EH (cell line): ENCODE data around the gene CPE.
A peak's percentile ranks its signal among the peaks of the same experiment; 100 is the strongest.
"Not testable (repeated sequence)": the region's sequence is repeated elsewhere in the genome, so short reads cannot be mapped to it uniquely, and the experiment has no call there.

Experiments
- DNase-seq: peaks from one replicate; pipeline ENCODE4 v3.0.0-alpha.2; 2015; ENCODE audit warnings: low read depth

The CPE gene

GRCh38 chr4:165378745-165379677 lies at the start of gene CPE:
Gene CPE (plus strand): TSS chr4:165379008. CDS start chr4:165379222, 214 bp downstream.
- peak; percentile 45 for DNase-seq

DNA sequence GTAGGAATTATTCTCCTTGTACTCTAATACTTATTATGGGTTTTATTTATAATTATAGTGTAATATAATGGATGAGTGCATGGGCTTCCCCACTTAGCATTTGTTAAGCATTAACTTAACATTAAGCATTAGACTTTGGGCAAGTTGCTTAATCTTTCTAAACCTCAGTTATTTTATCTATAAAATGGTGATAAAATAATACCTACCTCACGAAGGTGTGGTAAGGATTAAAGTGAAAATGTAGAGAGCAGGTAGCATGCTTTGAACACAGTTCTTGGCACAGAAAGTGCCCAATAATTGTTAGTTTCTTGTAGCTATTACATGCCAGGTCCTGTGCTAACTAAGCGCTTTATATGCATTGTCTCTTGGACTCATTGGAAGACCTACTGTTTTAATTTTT lies 48.7 kb upstream of the CPE start:
- DNase-seq, result no peak

DNA sequence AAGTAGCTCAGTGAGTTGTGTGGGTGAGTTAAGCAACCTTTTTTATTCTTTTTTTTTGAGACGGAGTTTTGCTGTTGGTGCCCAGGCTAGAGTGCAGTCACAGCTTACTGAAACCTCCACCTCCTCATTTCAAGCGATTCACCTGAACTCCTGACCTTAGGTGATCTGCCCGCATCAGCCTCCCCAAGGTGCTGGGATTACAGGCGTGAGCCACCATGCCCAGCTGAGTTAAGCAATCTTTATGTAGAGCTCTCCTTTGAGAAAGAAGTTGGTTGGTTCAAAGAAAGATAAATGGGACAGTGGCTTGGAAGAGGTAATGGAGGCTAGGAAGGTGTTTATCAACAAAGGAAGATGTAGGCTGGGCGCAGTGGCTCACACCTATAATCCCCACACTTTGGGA lies 48.1 kb upstream of the CPE start:
- no peak for DNase-seq

DNA sequence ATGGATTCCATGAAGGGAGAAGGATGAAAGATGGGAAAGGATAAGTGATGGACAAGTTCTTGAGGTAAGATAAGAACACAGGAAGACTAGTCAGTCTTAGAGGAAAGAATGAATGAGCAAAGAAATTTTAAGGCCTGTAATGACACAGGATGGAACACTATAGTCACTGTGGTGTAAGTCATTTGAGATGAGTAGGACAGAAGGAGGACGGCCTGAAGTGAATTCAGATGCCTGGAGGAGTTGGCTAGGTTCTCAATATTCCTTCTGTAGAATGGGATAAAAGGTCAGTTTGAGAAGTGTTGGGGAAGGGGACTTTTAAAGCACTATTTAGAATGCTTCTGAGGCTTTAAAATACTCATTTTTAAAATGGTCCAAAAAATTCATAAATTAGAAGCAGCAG lies 47.4 kb upstream of the CPE start:
- DNase-seq, result no peak

DNA sequence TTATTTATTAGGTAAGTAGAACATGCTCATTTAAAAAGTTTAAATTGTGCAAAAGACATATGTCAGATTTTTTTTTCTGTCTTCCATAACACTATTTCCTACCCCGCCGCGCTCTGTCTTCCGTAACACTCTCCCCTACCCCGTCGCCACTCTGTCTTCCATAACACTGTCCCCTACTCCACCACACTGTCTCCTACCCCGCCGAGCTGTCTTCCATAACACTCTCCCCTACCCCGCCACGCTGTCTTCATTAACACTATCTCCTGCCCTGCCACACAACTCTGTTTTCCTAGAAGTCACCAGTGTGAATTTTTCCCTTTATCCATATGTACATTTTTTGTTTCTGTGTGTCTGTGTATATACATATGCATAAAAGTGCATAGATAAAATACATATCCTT lies 47.0 kb upstream of the CPE start:
- DNase-seq, result no peak

DNA sequence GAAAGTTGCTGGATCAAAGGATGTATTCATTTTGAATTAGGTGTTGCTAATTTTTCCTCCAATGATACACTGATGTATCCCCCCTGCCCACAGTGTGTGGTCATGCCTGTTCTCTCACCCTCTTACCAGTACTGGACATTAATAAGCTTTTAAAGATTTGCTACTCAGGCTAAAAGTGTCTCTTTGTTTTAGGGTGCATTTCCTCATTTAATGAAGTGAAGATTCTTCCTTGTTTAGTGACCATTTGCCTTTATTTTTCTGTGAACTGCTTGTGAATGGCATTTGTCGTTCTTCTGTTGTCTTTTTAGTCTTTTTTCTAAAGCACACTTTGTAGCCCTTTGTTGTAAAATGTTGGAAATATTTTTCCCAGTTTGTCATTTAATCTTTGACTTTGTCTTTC lies 46.3 kb upstream of the CPE start:
- DNase-seq, result no peak

DNA sequence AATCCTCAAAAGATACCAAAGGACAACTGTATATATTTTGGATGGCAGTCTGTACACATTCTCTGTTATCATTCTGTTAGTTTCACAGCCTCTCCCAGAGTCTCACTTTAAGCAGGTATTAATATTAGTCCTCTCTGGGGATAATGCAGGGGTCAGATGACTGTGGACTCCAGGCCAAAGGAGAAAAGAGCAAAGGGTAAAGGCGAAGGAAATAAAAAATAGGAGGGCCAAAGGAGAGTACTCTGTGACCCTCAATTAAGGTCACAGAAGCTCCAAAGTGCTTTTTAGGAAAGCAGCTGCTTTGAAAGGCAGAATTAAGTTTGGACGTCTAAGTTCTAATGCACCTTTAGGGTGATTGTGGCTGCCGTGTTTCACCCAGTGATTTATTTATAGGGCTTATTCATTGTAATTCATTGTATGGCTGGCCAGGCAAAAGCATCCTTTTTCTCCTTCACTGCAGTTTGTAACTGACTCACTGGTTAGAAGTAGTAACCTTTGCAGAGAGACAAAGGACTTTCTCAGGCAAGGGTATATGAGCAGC lies 43.6 kb upstream of the CPE start:
- DNase-seq, result no peak

- DNase-seq, result no peak
These were observed 42.1 kb upstream of the CPE start for GRCh38 chr4:165336743-165337142.

GRCh38 chr4:165342340-165342739 lies 36.5 kb upstream of the CPE start:
- DNase-seq, result not testable (repeated sequence)

GRCh38 chr4:165343353-165344191 lies 35.2 kb upstream of the CPE start:
- no peak for DNase-seq

DNA sequence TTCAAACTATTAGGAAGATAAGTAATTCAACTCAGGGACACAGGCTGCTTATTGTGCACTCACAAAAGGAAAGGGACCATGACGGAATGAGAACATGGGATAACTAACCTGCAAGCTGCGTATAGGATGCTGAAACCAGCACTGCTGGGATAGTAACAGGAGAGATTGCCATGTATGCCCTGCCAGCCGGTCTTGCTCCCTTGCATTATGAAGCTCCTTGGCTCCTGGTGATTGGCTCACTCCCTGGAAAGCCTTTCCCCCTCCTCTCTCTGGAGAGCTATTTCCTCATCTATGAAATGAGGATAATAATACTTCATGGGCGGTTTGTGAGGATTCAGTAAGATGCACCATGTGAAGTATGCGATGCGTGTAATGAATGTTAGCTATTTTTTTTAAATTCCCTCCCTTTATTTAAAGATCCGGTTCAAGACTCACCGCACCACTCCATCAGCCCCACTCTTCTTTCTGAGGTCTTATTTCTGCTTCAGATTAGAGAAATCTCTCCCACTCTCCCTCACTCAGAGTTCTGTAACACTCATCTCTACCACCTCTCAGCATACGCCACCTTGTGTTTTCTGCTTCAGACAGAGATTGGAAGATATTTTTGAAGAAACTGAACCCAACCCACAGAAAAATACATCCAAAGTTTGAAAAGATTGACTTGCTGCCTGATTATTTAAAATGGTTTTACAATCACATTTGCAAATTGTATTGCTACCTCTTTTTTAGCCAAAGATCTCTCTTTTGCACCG lies 33.0 kb upstream of the CPE start:
- DNase-seq, result no peak

DNA sequence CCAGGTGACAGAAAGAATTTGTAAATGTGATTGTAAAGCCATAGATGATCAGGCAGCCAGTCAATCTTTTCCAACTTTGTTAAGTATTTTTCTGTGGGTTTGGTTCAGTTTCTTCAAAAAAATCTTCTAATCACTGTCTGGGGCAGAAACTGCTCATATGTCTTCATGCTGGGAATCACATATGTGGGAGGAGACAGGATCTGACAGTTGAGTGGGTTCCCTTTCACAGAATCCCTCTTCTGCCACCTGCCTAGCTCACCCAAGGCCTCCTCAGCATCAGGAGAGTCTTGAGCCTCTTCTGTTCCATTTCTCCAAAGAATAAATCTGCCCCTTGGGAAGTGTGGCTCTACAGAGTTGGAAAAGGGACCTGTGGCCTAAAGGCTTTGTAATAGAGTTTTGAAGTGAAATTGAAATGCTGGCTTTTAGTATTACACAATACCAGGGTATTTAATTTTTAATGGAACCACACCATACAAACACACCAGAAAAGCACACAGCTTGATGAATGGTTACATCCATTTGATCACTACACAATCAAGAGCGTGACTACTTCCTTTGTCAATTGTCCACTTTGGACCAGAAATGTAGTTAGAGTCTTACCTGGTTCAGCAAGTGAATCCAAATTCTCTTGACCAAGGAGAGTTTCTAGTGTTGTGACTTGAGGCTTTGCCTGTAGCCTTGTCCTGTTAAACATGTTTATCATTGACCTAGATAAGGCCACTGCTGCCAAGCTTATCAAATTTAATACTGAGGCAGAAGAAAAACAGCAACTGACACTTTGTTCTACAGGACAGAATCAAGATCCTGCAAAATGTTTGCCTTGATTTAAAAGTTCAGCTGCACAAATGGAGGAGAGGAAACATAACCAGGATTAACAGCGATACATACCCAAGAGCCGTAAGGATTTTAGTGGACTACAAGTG lies 30.9 kb upstream of the CPE start:
- no peak for DNase-seq

GRCh38 chr4:165351359-165352130 lies 27.3 kb upstream of the CPE start:
- no peak for DNase-seq

GRCh38 chr4:165355900-165356300 lies 22.9 kb upstream of the CPE start:
- DNase-seq, result peak; percentile 27

DNA sequence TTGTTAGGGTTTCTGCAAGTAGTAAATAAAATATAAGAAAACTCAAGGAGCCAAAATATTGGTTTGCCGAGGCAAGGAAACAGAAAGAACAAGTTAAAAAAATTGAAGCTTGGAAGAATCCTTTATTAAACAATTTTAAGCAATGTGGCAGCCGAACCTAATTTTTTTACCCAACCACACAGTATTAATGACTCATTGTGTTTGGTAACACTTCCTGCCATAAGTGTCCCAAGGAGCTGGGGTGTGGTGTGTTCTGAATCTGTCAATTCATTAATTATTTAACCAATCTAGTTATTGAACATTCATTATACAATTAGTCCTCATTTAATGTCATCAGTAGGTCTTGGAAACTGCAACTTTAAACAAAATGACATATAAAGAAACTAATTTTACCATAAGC lies 19.3 kb upstream of the CPE start:
- DNase-seq, result peak; percentile 16

- no peak for DNase-seq
These were observed 18.6 kb upstream of the CPE start for GRCh38 chr4:165360041-165360695.

- DNase-seq, result no peak
These were observed 17.7 kb upstream of the CPE start for GRCh38 chr4:165360985-165361670.

GRCh38 chr4:165361810-165362209 lies 17.0 kb upstream of the CPE start:
- no peak for DNase-seq
